K562 treated with DMSO at 1 percent for 4 hours (cell line): ENCODE results near the gene LRP11. TPM values are rescaled to one million over a fixed set of nuclear protein-coding genes. Genes with fewer than 3 reads are reported as not detected.

ENCODE experiments used
- total RNA-seq: library from RNA; unstranded; fragments of 300-600 nt; gene quantifications from 2 replicates; pipeline ENCODE4 v1.2.3, GENCODE V29; 2022; ENCODE audit not compliant: insufficient read depth

The LRP11 gene
- total RNA-seq = 2.5 and 3.4 TPM in 2 replicates

GRCh38 chr6:149863698-149864577, at the start of gene LRP11:
Gene LRP11 (minus strand): TSS chr6:149864359. CDS start chr6:149864020, 339 bp downstream.

GRCh38 chr6:149897855-149898744, 33.9 kb upstream of the LRP11 start, which contains the start of gene RAET1E:
Gene RAET1E (minus strand): TSS chr6:149898113. CDS start chr6:149890901, 7,212 bp downstream.

Other genes with a start within 250 kb of the LRP11 start
- 21.9 and 28.2 TPM in 2 replicates for gene KATNA1, start 215.6 kb downstream of the LRP11 start, total RNA-seq
- 8.2 and 8.8 TPM in 2 replicates for gene LATS1, start 146.3 kb downstream of the LRP11 start, total RNA-seq
- 20.6 and 22.4 TPM in 2 replicates for gene NUP43, start 117.8 kb downstream of the LRP11 start, total RNA-seq
- gene PCMT1, start 114.6 kb downstream of the LRP11 start, total RNA-seq = 336 and 409 TPM in 2 replicates
- not detected in 2 replicates for gene RAET1E, start 33.8 kb upstream of the LRP11 start, total RNA-seq
- gene RAET1G, start 58.8 kb upstream of the LRP11 start, total RNA-seq = not detected in 2 replicates
- 6.3 and 11.0 TPM in 2 replicates for gene ULBP2, start 77.7 kb upstream of the LRP11 start, total RNA-seq
- 6.3 and 8.8 TPM in 2 replicates for gene ULBP1, start 99.6 kb upstream of the LRP11 start, total RNA-seq
- not detected in 2 replicates for gene RAET1L, start 161.2 kb upstream of the LRP11 start, total RNA-seq
- not detected in 2 replicates for gene ULBP3, start 204.8 kb upstream of the LRP11 start, total RNA-seq